K562 (cell line): ENCODE measurements around the gene C2CD4D. TPM values are rescaled to one million over a fixed set of nuclear protein-coding genes. Genes with fewer than 3 reads are reported as not detected.

ENCODE experiments used
- CBX5 ChIP-seq: IDR thresholded peaks from 2 replicates; pipeline ENCODE4 v1.6.1; 2014; ENCODE audit warnings: low read depth, borderline replicate concordance
- CTBP1 ChIP-seq: fragments of 450-650 bp; IDR thresholded peaks from 2 replicates; pipeline ENCODE4 v1.6.1; 2016; ENCODE audit warnings: borderline replicate concordance
- ETV1 ChIP-seq: fragments of 450-650 bp; conservative IDR thresholded peaks from 2 replicates; pipeline ENCODE4 v1.6.1; 2016; ENCODE audit warnings: missing genetic modification characterization, control low read depth, low read depth, missing compliant biosample characterization
- GABPA ChIP-seq: fragments of 200-800 bp; sonication (Bioruptor generic); conservative IDR thresholded peaks from 2 replicates; pipeline ENCODE4 v1.6.1; 2016; ENCODE audit warnings: low read depth, missing genetic modification characterization, missing compliant biosample characterization
- HNRNPUL1 ChIP-seq: fragments of 200-400 bp; formaldehyde crosslinking; IDR thresholded peaks from 2 replicates; pipeline ENCODE4 v1.6.1; 2017; ENCODE audit warnings: low read length
- SNRNP70 ChIP-seq: fragments of 200-400 bp; formaldehyde crosslinking; optimal IDR thresholded peaks from 2 replicates; pipeline ENCODE3; 2017; ENCODE audit warnings: low read depth, low read length
- ZBED1 ChIP-seq: IDR thresholded peaks from 2 replicates; pipeline ENCODE4 v1.6.1; 2014
- ZNF224 ChIP-seq: sonication (generic); formaldehyde crosslinking; IDR thresholded peaks from 2 replicates; pipeline ENCODE4 v1.8.0; 2022; ENCODE audit warnings: mild to moderate bottlenecking, missing genetic modification reagents
- ZNF75A ChIP-seq: fragments of 450-650 bp; formaldehyde crosslinking; IDR thresholded peaks from 2 replicates; pipeline ENCODE4 v1.4.0; 2020; ENCODE audit warnings: mild to moderate bottlenecking
- polyA plus RNA-seq, 8 experiments: library from polyadenylated mRNA; depleted of rRNA in 4 of 8; stranded (reverse) in 5 of 8; unstranded in 3 of 8; fragments of >200 nt; fragmentation: Nextera tagmentation in 2 of 8; fragmentation: Illumina TruSeq in 1 of 8; extraction: Ambion mirVana in 2 of 8; extraction: Trizol in 1 of 8; gene quantifications; 2 replicates each; pipeline versions ENCODE4 v1.2.1 to v1.2.3, GENCODE V29; 2011 to 2014; ENCODE audit warnings: inconsistent platforms in 1 of 8, missing spikeins in 1 of 8
- total RNA-seq, 7 experiments: library from RNA; depleted of rRNA in 6 of 7; stranded (reverse); fragments of >200 nt in 6 of 7; fragmentation: Illumina TruSeq in 2 of 7; extraction: Trizol in 2 of 7; gene quantifications; 2 replicates each; pipeline versions ENCODE4 v1.2.1 to v1.2.3, GENCODE V29; 2011 to 2021; ENCODE audit warnings: low replicate concordance in 1 of 7
- TF ChIP-seq, protein P1 (sequence below): fragments of 250-450 bp; sonication (Bioruptor Pico); IDR thresholded peaks from 2 replicates; pipeline ENCODE4 v1.5.0; 2021; ENCODE audit warnings: mild to moderate bottlenecking, borderline replicate concordance
- TF ChIP-seq, protein P2 (sequence below): fragments of 450-650 bp; IDR thresholded peaks from 2 replicates; pipeline ENCODE4 v1.7.1; 2018; ENCODE audit warnings: mild to moderate bottlenecking, low read depth; ENCODE audit not compliant: partially characterized antibody
- TF ChIP-seq, protein P3 (sequence below): sonication (generic); formaldehyde crosslinking; IDR thresholded peaks from 2 replicates; pipeline ENCODE4 v1.8.1; 2023; ENCODE audit warnings: missing genetic modification reagents, mild to moderate bottlenecking, borderline replicate concordance
- TF ChIP-seq, protein P4 (sequence below): fragments of 250-450 bp; sonication (Bioruptor Pico); IDR thresholded peaks from 2 replicates; pipeline ENCODE4 v1.4.0; 2020
- TF ChIP-seq, protein P5 (sequence below): fragments of 450-650 bp; IDR thresholded peaks from 2 replicates; pipeline ENCODE4 v1.6.1; 2016; ENCODE audit warnings: antibody characterized with exemption

C2CD4D gene
- total and polyA plus RNA-seq, 9 of the 15 experiments (the other 6 are each of a cell fraction or from before 2014, with no cell fraction given), result not detected

DNA sequence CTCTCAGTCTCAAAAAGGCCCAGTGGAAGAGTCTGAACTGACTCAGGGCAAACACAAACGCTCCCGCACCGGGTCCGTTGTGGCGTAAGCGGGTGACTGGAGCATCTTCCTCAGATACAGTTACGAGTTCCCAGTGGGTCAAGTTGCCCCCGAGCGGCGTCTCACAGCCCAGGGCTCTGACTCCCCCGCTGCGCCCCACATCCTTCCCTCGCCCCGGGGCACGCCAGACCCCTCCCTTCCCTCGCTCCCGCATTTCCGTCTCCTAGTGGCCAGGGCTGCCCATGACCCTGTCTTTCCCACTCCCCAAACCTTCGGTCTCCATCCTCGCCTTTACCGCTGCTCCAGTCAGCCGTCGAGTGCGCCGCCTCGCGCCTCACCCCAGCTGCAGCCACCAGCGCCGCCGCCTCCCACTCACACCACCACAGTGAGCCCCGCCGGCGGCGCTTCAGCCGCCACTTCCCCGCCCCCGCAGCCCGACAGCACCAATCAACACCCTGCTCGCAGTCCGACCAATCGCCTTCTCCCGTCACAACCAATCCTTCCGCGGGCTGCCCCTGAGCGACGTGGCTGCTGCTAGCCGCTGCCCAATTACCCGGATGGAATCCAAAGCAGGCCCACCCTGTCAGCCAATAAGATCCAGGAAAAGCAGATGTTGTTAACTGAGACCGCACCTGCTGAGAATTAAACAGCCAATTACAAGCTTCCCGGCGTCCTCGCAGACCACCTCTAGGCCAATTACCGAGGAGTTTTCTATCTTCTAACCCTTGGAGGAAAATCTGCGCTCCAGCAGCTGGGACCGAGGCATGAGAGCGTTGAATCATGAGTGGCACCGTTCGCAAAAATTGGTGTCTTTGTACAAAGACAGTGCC lies 49.3 kb downstream of the C2CD4D start, which contains the start of gene TDRKH (continued):
- TF ChIP-seq, protein P1, sequence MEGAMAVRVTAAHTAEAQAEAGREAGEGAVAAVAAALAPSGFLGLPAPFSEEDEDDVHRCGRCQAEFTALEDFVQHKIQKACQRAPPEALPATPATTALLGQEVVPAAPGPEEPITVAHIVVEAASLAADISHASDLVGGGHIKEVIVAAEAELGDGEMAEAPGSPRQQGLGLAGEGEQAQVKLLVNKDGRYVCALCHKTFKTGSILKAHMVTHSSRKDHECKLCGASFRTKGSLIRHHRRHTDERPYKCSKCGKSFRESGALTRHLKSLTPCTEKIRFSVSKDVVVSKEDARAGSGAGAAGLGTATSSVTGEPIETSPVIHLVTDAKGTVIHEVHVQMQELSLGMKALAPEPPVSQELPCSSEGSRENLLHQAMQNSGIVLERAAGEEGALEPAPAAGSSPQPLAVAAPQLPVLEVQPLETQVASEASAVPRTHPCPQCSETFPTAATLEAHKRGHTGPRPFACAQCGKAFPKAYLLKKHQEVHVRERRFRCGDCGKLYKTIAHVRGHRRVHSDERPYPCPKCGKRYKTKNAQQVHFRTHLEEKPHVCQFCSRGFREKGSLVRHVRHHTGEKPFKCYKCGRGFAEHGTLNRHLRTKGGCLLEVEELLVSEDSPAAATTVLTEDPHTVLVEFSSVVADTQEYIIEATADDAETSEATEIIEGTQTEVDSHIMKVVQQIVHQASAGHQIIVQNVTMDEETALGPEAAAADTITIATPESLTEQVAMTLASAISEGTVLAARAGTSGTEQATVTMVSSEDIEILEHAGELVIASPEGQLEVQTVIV (CRISPR knock-in tag), result no peak
- TF ChIP-seq, protein P2, sequence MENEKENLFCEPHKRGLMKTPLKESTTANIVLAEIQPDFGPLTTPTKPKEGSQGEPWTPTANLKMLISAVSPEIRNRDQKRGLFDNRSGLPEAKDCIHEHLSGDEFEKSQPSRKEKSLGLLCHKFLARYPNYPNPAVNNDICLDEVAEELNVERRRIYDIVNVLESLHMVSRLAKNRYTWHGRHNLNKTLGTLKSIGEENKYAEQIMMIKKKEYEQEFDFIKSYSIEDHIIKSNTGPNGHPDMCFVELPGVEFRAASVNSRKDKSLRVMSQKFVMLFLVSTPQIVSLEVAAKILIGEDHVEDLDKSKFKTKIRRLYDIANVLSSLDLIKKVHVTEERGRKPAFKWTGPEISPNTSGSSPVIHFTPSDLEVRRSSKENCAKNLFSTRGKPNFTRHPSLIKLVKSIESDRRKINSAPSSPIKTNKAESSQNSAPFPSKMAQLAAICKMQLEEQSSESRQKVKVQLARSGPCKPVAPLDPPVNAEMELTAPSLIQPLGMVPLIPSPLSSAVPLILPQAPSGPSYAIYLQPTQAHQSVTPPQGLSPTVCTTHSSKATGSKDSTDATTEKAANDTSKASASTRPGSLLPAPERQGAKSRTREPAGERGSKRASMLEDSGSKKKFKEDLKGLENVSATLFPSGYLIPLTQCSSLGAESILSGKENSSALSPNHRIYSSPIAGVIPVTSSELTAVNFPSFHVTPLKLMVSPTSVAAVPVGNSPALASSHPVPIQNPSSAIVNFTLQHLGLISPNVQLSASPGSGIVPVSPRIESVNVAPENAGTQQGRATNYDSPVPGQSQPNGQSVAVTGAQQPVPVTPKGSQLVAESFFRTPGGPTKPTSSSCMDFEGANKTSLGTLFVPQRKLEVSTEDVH, result peak; percentile 52
- TF ChIP-seq, protein P3, sequence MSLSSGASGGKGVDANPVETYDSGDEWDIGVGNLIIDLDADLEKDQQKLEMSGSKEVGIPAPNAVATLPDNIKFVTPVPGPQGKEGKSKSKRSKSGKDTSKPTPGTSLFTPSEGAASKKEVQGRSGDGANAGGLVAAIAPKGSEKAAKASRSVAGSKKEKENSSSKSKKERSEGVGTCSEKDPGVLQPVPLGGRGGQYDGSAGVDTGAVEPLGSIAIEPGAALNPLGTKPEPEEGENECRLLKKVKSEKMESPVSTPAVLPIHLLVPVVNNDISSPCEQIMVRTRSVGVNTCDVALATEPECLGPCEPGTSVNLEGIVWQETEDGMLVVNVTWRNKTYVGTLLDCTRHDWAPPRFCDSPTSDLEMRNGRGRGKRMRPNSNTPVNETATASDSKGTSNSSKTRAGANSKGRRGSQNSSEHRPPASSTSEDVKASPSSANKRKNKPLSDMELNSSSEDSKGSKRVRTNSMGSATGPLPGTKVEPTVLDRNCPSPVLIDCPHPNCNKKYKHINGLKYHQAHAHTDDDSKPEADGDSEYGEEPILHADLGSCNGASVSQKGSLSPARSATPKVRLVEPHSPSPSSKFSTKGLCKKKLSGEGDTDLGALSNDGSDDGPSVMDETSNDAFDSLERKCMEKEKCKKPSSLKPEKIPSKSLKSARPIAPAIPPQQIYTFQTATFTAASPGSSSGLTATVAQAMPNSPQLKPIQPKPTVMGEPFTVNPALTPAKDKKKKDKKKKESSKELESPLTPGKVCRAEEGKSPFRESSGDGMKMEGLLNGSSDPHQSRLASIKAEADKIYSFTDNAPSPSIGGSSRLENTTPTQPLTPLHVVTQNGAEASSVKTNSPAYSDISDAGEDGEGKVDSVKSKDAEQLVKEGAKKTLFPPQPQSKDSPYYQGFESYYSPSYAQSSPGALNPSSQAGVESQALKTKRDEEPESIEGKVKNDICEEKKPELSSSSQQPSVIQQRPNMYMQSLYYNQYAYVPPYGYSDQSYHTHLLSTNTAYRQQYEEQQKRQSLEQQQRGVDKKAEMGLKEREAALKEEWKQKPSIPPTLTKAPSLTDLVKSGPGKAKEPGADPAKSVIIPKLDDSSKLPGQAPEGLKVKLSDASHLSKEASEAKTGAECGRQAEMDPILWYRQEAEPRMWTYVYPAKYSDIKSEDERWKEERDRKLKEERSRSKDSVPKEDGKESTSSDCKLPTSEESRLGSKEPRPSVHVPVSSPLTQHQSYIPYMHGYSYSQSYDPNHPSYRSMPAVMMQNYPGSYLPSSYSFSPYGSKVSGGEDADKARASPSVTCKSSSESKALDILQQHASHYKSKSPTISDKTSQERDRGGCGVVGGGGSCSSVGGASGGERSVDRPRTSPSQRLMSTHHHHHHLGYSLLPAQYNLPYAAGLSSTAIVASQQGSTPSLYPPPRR, result peak; percentile 87; the same call in 1 of the 2 replicates
- TF ChIP-seq, protein P4, sequence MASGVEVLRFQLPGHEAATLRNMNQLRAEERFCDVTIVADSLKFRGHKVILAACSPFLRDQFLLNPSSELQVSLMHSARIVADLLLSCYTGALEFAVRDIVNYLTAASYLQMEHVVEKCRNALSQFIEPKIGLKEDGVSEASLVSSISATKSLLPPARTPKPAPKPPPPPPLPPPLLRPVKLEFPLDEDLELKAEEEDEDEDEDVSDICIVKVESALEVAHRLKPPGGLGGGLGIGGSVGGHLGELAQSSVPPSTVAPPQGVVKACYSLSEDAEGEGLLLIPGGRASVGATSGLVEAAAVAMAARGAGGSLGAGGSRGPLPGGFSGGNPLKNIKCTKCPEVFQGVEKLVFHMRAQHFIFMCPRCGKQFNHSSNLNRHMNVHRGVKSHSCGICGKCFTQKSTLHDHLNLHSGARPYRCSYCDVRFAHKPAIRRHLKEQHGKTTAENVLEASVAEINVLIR (CRISPR knock-in tag), result peak; percentile 32; the same call in 1 of the 2 replicates
- no peak for TF ChIP-seq GABPA (tag)
- peak; percentile 97 for TF ChIP-seq CTBP1
- TF ChIP-seq, protein P5, sequence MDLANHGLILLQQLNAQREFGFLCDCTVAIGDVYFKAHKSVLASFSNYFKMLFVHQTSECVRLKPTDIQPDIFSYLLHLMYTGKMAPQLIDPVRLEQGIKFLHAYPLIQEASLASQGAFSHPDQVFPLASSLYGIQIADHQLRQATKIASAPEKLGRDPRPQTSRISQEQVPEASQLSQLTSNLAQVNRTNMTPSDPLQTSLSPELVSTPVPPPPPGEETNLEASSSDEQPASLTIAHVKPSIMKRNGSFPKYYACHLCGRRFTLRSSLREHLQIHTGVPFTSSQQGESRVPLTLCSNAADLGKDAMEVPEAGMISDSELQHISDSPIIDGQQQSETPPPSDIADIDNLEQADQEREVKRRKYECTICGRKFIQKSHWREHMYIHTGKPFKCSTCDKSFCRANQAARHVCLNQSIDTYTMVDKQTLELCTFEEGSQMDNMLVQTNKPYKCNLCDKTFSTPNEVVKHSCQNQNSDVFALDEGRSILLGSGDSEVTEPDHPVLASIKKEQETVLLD, result no peak
- peak; percentile 60; the same call in 1 of the 2 replicates for TF ChIP-seq CBX5
- TF ChIP-seq SNRNP70, result no peak
- no peak for TF ChIP-seq ZBED1
- no peak for TF ChIP-seq HNRNPUL1
- no peak for TF ChIP-seq ZNF224 (CRISPR knock-in tag)
- TF ChIP-seq ZNF75A (CRISPR knock-in tag), result no peak
- no peak for TF ChIP-seq ETV1 (tag)
